GM12892 (cell line): ENCODE data around the gene NTRK1.

ENCODE experiments used
- POLR2A ChIP-seq: IDR thresholded peaks from 2 replicates; pipeline ENCODE4 v1.6.1; 2011; ENCODE audit warnings: low read depth, low read length, control low read depth
- POLR2AphosphoS5 ChIP-seq: IDR thresholded peaks from 2 replicates; pipeline ENCODE4 v1.6.1; 2011; ENCODE audit warnings: low read depth, low read length, control low read depth
- TAF1 ChIP-seq: IDR thresholded peaks from 2 replicates; pipeline ENCODE4 v1.6.1; 2011; ENCODE audit warnings: low read depth, mild to moderate bottlenecking, control low read depth, low read length, borderline replicate concordance

DNA sequence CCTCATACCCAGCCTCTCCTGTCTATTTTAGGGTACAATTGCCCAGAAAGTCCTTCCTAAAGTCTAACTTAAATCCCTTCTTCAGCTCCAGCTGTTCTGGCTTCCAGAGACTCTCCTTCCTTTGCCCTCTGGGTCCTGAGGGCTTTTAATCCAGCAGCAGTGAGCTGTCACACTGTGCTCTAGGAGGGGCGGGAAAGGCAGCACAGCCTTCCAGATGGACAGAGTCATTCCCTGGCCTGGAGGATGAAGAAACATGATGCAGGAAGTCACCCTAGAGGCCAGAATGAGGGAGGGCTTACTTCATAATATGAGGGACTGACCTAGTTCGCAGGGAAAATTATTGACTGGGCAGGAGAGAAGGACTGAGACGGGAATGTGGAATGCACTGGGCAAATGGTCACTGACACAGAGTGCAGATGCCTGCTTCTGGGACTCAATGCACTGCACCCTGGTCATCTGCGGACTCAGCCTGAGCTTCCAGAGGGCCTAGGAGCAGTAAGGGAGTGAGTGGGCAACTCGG lies 45.3 kb upstream of the NTRK1 start:
- TF ChIP-seq POLR2A (no peak), TAF1 (no peak), POLR2AphosphoS5 (no peak)
